Stimulated activated CD4-positive, alpha-beta T cell treated with anti-CD3 and anti-CD28 coated beads, Interleukin-1b, Interleukin-23, amount 100 ng/mL, for 48 hours (primary cell): ENCODE data around the gene FNDC10.

Experiments
- DNase-seq: peaks from one replicate; pipeline ENCODE4 v3.0.0-alpha.2; 2020

The FNDC10 gene

DNA sequence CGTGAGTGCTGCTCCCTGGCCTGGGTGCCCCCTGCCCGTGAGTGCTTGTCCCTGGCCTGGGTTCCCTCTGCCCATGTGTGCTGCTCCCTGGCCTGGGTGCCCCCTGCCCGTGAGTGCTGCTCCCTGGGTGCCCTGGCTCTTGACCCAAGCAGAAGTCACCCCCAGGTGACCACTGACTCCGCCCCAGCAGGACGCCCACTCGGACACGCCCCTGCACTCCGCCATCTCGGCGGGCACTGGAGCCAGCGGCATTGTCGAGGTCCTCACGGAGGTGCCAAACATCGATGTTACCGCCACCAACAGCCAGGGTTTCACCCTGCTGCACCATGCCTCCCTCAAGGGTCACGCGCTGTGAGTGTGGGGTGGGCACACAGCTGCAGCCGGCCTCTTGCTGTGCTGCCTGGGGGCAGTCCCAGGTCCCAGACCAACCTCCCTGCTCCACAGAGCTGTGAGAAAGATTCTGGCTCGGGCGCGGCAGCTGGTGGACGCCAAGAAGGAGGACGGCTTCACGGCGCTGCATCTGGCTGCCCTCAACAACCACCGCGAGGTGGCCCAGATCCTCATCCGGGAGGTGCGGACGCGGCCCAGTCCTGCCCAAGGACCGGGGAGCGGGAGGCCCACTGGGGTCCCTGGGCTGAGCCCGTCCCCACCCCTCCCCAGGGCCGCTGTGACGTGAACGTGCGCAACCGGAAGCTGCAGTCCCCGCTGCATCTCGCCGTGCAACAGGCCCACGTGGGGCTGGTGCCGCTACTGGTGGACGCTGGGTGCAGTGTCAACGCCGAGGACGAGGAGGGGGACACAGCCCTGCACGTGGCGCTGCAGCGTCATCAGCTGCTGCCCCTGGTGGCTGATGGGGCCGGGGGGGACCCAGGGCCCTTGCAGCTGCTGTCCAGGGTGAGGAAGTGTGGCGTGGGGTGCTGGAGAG is 28.2 kb upstream of the FNDC10 start:
- no peak for DNase-seq

- DNase-seq: no peak
Observed at GRCh38 chr1:1627261-1627828, 27.4 kb upstream of the FNDC10 start.

DNA sequence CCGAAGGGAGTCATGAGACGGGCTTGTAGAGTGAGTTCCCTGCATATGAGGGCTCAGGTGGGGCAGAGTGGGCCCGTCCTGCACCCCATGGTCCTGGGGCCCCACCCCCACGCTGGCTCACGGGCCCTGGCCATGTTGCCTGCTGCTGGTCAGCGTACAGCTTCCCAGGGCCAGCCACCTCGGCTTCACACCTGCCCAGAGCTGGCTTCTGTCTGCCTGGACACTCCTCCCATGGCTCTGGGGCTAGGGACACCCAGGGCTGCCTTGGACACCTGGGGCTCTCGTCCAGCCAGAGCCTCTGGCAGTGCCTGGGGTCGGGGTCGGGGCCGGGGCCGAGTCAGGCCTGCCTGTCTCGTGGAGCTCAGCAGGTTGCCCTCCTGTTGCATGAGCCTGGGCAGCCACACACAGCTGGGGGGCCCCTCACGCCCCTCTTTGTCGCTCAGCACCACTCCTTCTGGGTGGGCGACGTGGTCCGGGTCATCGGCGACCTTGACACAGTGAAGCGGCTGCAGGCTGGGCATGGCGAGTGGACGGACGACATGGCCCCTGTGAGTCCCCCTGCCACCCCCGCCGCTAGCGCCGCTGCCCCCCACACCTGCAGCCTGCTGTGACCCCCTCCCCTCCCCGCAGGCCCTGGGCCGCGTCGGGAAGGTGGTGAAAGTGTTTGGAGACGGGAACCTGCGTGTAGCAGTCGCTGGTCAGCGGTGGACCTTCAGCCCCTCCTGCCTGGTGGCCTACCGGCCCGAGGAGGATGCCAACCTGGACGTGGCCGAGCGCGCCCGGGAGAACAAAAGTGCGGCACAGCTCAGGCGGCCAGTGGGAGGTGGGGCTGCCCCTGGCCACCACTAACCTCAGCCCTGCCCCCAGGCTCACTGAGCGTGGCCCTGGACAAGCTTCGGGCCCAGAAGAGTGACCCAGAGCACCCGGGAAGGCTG is 26.5 kb upstream of the FNDC10 start:
- DNase-seq: no peak

GRCh38 chr1:1625824-1626206 is 25.9 kb upstream of the FNDC10 start:
- DNase-seq: no peak

GRCh38 chr1:1625404-1625775 is 25.5 kb upstream of the FNDC10 start:
- DNase-seq: no peak

DNA sequence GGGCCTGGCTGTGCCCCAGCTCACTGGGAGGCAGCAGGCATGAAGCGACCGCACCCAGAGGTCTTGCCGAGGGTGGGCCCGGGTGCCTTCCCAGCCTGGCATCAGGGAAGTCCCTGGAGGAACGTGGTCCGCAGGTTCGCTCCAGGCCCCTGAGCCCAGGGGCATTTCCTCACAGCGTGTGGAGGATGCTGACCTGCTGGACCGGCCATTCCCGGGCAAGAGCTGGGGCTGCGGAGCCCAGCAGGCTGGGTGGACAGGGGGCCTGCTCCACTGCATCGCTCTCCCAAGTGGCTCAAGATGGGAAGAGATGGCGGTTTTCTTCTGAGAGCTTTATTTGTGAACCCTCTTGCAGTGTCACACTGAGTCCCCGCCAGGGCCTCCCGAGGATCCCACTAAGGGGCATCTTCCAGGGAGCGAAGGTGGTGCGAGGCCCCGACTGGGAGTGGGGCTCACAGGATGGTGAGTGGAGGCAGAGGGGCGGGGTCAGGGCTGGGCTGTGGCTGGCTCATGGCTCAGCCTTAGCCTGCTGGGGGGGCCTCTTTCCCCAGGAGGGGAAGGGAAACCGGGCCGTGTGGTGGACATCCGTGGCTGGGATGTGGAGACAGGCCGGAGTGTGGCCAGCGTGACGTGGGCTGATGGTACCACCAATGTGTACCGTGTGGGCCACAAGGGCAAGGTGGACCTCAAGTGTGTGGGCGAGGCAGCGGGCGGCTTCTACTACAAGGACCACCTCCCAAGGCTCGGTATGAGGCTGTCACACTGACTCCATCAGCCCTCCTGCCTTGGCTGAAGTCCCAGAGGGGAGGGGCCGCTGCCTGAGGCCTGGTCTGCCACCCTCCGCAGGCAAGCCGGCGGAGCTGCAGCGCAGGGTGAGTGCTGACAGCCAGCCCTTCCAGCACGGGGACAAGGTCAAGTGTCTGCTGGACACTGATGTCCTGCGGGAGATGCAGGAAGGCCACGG is 24.8 kb upstream of the FNDC10 start:
- no peak for DNase-seq

- DNase-seq: no peak
Observed at GRCh38 chr1:1623631-1624442, 23.9 kb upstream of the FNDC10 start.

GRCh38 chr1:1623181-1623630 is 23.3 kb upstream of the FNDC10 start:
- no peak for DNase-seq

DNA sequence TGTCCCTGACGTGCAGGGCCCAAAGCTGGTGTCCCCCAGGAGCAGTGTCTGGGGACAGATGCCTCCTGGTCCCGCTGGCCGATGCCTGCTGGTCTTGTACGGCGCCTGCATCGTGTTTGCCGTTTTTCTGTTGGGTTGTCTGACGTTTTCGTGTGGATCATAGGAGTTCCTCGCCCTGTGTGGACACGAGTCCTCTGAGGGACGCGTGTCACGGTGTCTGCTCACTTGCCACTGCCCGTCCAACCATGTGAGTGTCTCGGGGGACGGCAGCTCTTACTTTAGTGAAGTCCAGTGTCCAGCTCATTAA is 22.8 kb upstream of the FNDC10 start:
- no peak for DNase-seq

- no peak for DNase-seq
Observed at GRCh38 chr1:1622010-1622787, 22.3 kb upstream of the FNDC10 start.

DNA sequence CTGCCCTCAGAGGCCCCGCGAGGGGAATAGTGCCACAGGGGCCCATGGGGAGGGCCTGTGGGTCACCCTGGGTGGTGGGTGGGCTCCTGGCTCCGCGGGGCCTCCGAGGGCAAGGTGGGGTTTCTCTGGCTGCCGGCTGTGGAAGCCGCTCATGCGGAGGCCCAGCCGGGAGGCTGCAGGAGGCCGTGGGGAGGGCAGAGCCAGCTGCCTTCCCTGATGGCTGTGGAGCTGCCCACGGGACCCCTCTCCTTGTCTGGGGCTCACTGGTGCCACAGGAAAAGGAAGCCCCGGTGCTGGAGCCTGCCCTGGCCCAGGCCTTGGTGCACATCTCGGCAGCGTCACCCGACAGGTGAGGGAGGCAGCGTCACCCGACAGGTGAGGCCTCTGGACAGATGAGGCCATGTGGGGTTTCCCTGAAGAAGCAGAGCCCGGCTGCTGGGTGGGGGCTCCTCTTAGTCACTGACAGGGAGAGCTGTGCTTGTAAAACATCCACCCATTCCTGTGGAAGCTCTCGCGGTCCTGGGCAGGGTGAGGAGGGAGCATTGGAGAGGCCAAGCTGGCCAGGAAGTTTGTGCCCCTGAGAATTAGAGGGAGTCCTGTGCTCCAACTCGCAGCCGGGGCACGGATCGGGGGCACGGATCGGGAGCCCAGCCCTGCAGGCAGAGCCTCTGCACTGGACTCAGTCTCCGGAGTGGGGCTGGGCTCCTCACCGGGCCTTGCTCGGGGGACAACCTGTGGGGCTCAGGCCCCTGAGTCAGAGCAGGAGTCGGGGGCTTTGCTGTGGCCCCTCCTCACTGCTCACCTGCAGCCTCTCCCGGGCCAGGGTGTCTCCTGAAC is 21.5 kb upstream of the FNDC10 start:
- DNase-seq: no peak

DNA sequence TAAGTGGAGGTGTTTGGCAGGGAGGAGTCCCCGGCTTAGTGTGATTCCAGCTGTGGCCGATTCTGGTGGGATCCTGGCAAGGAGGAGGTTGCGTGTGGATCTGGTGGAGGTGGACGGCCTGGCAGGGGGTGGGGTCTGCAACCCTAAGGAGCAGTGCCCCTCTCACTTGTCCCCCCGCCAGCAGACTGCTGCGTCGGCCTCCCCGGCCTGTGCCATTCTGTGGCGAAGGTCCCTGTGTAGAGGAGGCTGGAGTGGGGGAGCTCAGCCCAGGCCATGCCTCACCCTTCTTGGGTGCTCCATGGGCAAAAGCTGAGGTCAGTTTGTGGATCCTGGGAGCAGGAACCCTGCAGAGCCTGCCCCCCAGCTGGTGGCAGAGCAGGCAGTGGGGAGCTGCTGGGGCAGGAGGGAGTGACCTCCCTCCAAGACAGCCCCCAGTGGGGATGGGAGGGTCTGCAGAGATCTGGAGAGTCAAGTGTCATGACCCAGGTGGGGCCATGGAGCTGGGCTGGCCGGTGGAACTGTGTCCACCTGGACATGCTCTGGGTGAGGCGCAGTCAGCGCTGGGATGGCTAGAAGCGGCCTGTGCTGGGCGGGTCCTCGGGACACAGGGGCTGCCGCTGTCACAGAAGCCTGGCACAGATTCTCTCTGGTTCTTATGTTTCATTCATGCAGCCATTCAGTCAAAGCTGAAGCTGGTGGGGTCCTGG is 20.7 kb upstream of the FNDC10 start:
- no peak for DNase-seq

- DNase-seq: no peak
Observed at GRCh38 chr1:1619917-1620361, 20.0 kb upstream of the FNDC10 start.

GRCh38 chr1:1618396-1619068 is 18.6 kb upstream of the FNDC10 start:
- DNase-seq: no peak

GRCh38 chr1:1617925-1618324 is 18.0 kb upstream of the FNDC10 start:
- no peak for DNase-seq

DNA sequence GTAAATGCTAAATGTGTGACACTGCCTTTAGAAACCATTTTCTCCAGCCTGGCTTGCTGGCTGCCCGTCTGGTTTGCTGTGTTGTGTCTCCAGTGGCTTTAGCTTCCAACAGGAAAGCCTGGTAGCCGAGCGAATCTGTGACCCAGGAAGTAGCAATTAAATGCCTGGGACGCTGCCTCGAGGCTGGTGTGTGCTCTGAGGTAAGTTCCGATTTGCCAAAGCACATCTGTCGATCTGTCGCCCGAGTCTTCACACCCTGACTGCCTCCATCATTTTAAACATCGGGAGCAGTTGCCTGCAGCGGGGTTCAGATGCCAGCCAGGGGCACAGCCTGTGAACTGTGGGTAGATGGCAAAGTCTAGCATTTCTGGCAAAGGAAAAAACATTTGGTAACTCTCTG is 17.6 kb upstream of the FNDC10 start:
- DNase-seq: no peak

- no peak for DNase-seq
Observed at GRCh38 chr1:1616838-1617237, 16.9 kb upstream of the FNDC10 start.

- DNase-seq: no peak
Observed at GRCh38 chr1:1616045-1616790, 16.3 kb upstream of the FNDC10 start.
